ENCODE measurements around the gene MTR. TPM values are rescaled to one million over a fixed set of nuclear protein-coding genes. Genes with fewer than 3 reads are reported as not detected.

Gene MTR
- total RNA-seq, 2 experiments from 2014 or later: 35.2 to 37.0 TPM

DNA sequence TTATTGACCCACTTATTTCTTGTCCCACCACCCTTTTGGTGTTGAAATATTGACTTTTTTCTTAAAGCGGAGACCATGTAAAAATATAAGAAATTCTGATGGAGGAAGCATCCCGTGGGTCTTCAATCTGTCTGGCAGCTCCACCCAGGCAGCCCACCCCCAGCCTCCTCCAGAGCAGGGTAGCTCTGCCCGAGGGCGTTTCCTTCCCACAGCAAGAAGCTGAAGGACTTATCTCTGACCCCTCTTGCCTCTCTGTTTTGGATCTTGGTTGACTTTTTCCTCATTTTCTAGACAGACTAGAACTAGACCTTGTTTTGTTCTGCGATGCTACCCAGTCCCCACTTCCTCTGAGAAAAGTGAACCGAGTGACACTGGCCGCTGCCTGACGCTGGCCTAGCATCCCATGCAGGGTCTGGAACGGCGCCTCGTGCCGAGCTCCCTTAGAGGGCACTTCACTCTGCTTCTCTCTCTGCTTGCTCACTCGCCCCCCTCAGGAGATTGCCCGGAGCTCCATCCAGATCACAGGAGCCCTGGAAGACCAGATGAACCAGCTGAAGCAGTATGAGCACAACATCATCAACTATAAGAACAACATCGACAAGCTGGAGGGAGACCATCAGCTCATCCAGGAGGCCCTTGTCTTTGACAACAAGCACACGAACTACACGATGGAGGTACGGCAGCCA is 40.4 kb upstream of the MTR start:
- intact Hi-C loops (cut with DNase I, micrococcal nuclease): loop anchor here in 1 of 2 experiments (5.0 kb wide), 1 partner anchor 633 kb away; no protein-coding TSS in a partner anchor
- CTCF ChIA-PET: interaction anchor here (0.9 to 1.0 kb wide), 2 partner anchors 14 to 141 kb away, joined by 3 to 5 read pairs; no protein-coding TSS in a partner anchor

DNA sequence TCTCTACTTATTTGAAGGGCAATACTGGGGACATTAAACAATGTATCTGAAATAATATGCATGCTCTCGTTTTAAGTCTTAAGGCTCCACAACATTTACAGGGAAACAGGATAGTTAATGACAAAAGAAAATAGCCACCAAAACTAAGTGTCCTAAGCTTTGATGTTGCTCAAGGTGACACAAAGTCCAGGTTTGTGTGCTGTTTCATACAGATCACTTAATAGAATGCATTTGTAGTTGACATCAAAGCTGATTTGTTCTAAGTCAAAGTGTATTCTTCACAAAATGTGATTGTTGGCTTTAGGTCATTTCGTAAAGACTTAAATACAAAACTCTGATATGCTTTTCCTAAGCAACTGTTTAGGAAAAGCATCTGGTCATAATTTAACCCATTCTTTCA is 37.5 kb upstream of the MTR start:
- ATAC-seq (ENCODE audit: poor library complexity): no peak
- Histone ChIP-seq H3K27me3 (ENCODE audit: control insufficient read depth in 1 of 2, insufficient read depth in 2 of 2, low read length in 2 of 2) (peaks cover 0 to 3% of the 10 kb centered on the region in 2 experiments), H3K36me3 (ENCODE audit: insufficient read depth, low read length) (no peaks in the 10 kb centered on the region), H3K9me3 (ENCODE audit: control insufficient read depth in 1 of 2, insufficient read depth in 1 of 2, low read length in 2 of 2) (no peaks in the 10 kb centered on the region), H3K4me3 (ENCODE audit: low read length) (no peak overlapping the region), H3K27ac (ENCODE audit: low read depth in 1 of 2, low read length in 2 of 2) (no peak overlapping the region), H3K4me1 (ENCODE audit: insufficient read depth, low read length) (peaks cover 3% of the 10 kb centered on the region)
- CTCF ChIA-PET: no interaction called here
- POLR2A ChIA-PET: no interaction called here
- intact Hi-C loops (cut with DNase I, micrococcal nuclease): loop anchor here in 1 of 2 experiments (5.0 kb wide), 1 partner anchor 630 kb away; no protein-coding TSS in a partner anchor
- DNase-seq: no peak
- TF ChIP-seq, protein P1, sequence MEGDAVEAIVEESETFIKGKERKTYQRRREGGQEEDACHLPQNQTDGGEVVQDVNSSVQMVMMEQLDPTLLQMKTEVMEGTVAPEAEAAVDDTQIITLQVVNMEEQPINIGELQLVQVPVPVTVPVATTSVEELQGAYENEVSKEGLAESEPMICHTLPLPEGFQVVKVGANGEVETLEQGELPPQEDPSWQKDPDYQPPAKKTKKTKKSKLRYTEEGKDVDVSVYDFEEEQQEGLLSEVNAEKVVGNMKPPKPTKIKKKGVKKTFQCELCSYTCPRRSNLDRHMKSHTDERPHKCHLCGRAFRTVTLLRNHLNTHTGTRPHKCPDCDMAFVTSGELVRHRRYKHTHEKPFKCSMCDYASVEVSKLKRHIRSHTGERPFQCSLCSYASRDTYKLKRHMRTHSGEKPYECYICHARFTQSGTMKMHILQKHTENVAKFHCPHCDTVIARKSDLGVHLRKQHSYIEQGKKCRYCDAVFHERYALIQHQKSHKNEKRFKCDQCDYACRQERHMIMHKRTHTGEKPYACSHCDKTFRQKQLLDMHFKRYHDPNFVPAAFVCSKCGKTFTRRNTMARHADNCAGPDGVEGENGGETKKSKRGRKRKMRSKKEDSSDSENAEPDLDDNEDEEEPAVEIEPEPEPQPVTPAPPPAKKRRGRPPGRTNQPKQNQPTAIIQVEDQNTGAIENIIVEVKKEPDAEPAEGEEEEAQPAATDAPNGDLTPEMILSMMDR (IDR thresholded peaks at IDR 0.05): no peak
- Mint-ChIP-seq H3K4me1 (ENCODE audit: low read depth) (no peaks in the 10 kb centered on the region), H3K4me3 (no peak overlapping the region), H3K27ac (no peak overlapping the region), H3K9me3 (no peaks in the 10 kb centered on the region), H3K36me3 (ENCODE audit: low read depth) (no peaks in the 10 kb centered on the region), H3K27me3 (no peaks in the 10 kb centered on the region)

More for the DNA sequence above, 40.4 kb upstream of the MTR start:
- Histone ChIP-seq H3K27me3 (ENCODE audit: control insufficient read depth in 1 of 2, insufficient read depth in 2 of 2, low read length in 2 of 2) (peaks cover 2 to 3% of the 10 kb centered on the region in 2 experiments), H3K4me1 (ENCODE audit: insufficient read depth, low read length) (peaks cover 3% of the 10 kb centered on the region), H3K4me3 (ENCODE audit: low read length) (no peak overlapping the region), H3K27ac (ENCODE audit: low read depth in 1 of 2, low read length in 2 of 2) (no peak overlapping the region), H3K9me3 (ENCODE audit: control insufficient read depth in 1 of 2, insufficient read depth in 1 of 2, low read length in 2 of 2) (no peaks in the 10 kb centered on the region), H3K36me3 (ENCODE audit: insufficient read depth, low read length) (no peaks in the 10 kb centered on the region)
- TF ChIP-seq, protein P1 (IDR thresholded peaks at IDR 0.05): no peak
- no peak for ATAC-seq (ENCODE audit: poor library complexity)
- no peak for DNase-seq
- Mint-ChIP-seq H3K27ac (no peak overlapping the region), H3K27me3 (peaks cover 10% of the 10 kb centered on the region), H3K4me1 (ENCODE audit: low read depth) (no peaks in the 10 kb centered on the region), H3K9me3 (no peaks in the 10 kb centered on the region), H3K4me3 (no peak overlapping the region), H3K36me3 (ENCODE audit: low read depth) (no peaks in the 10 kb centered on the region)
- POLR2A ChIA-PET: no interaction called here

DNA sequence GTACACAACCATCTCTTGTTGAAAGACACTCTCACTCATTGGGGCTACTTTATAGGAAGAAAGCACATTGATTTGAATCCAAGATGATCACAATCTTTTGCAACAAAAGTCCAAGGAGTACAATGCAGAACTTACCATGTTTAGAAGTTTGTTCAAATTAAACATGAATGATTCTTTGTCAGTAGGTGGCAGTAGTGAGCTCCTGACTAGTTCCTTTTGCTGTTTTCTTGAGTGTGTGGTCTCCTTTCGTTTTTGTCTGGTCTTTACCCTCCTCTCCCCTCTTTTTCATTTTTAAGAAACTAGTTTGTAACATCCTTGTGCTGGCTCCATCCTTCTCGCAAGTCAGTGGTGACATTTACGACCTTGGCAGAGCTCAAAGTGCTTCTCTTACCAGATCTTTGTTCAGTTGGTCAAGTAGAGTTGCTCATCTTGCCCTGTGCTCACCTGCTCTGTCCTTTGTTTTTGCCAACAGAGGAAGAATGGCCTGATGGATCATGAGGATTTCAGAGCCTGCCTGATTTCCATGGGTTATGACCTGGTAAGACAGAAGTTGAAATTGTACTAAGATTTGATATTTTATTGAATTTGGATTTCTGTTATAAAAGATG is 35.7 kb upstream of the MTR start:
- H3K27me3 Mint-ChIP-seq: no peaks in the 10 kb centered on the region
- Histone ChIP-seq H3K27me3 (ENCODE audit: control insufficient read depth in 1 of 2, insufficient read depth in 2 of 2, low read length in 2 of 2) (no peaks in the 10 kb centered on the region), H3K36me3 (ENCODE audit: insufficient read depth, low read length) (no peaks in the 10 kb centered on the region), H3K27ac (ENCODE audit: low read depth in 1 of 2, low read length in 2 of 2) (no peak overlapping the region), H3K4me3 (ENCODE audit: low read length) (no peak overlapping the region), H3K4me1 (ENCODE audit: insufficient read depth, low read length) (peaks cover 3% of the 10 kb centered on the region), H3K9me3 (ENCODE audit: control insufficient read depth in 1 of 2, insufficient read depth in 1 of 2, low read length in 2 of 2) (no peaks in the 10 kb centered on the region)
- no peak overlapping the region for H3K27ac Mint-ChIP-seq
- no peak for ATAC-seq (ENCODE audit: poor library complexity)
- peak in 4 of 14 experiments; percentile 17 to 74 (median 55) for DNase-seq
- intact Hi-C loops (cut with DNase I, micrococcal nuclease): loop anchor here (1.0 to 5.0 kb wide), 2 partner anchors 110 to 628 kb away; no protein-coding TSS in a partner anchor
- H3K4me1 Mint-ChIP-seq (ENCODE audit: low read depth): no peaks in the 10 kb centered on the region
- H3K9me3 Mint-ChIP-seq: no peaks in the 10 kb centered on the region
- no peaks in the 10 kb centered on the region for H3K36me3 Mint-ChIP-seq (ENCODE audit: low read depth)
- POLR2A ChIA-PET: interaction anchor here (2.1 kb wide), 1 partner anchor 36 kb away, joined by 10 read pairs; the partner anchor contains the start of gene MTR
- CTCF ChIA-PET: interaction anchor here (0.7 to 1.8 kb wide), 12 partner anchors 9 to 803 kb away, joined by 3 to 6 read pairs (median 4); partner anchors contain the start of gene MTR
- no peak overlapping the region for H3K4me3 Mint-ChIP-seq
- TF ChIP-seq, protein P1 (IDR thresholded peaks at IDR 0.05): peak; percentile 87

All from CD4-positive, alpha-beta T cell (primary cell).